HEK293T (cell line): ENCODE measurements around the gene RPA1.
"Not testable (repeated sequence)": the region's sequence is repeated elsewhere in the genome, so short reads cannot be mapped to it uniquely, and the experiment has no call there.

Experiments used
- CTCF ChIA-PET: fragments of 350-600 bp; formaldehyde crosslinking; extraction: SDS; loops from one replicate; lab custom pipeline; 2021; ENCODE audit warnings: antibody characterized with exemption, inconsistent platforms; lab: Yijun Ruan, JAX
- POLR2A ChIA-PET: fragments of 350-600 bp; formaldehyde crosslinking; extraction: SDS; loops from one replicate; lab custom pipeline; 2020; ENCODE audit warnings: antibody characterized with exemption, inconsistent platforms; lab: Yijun Ruan, JAX
- DNase-seq: peaks from one replicate; pipeline ENCODE4 v3.0.0; 2012; ENCODE audit warnings: mixed read lengths; ENCODE audit errors: extremely low spot score
- ARNT ChIP-seq: fragments of 450-650 bp; IDR thresholded peaks from 2 replicates; pipeline ENCODE4 v1.6.1; 2017; ENCODE audit warnings: mild to moderate bottlenecking
- BHLHE40 ChIP-seq: fragments of 450-650 bp; IDR thresholded peaks from 2 replicates; pipeline ENCODE4 v1.6.1; 2016; ENCODE audit warnings: mild to moderate bottlenecking, moderate library complexity, borderline replicate concordance
- CTBP1 ChIP-seq: fragments of 450-650 bp; IDR thresholded peaks from 2 replicates; pipeline ENCODE4 v1.6.1; 2016; ENCODE audit warnings: borderline replicate concordance
- ELF4 ChIP-seq: fragments of 450-650 bp; IDR thresholded peaks from 2 replicates; pipeline ENCODE4 v1.6.1; 2017; ENCODE audit warnings: antibody characterized with exemption
- FOXA1 ChIP-seq: fragments of 450-650 bp; IDR thresholded peaks from 2 replicates; pipeline ENCODE4 v1.6.1; 2016; ENCODE audit warnings: mild to moderate bottlenecking
- FOXK2 ChIP-seq: fragments of 450-650 bp; IDR thresholded peaks from 2 replicates; pipeline ENCODE4 v1.6.1; 2016; ENCODE audit warnings: mild to moderate bottlenecking
- FOXM1 ChIP-seq: fragments of 450-650 bp; IDR thresholded peaks from 2 replicates; pipeline ENCODE4 v1.6.1; 2017; ENCODE audit warnings: mild to moderate bottlenecking, borderline replicate concordance
- HDGF ChIP-seq: fragments of 450-650 bp; IDR thresholded peaks from 2 replicates; pipeline ENCODE4 v1.6.1; 2017; ENCODE audit warnings: antibody characterized with exemption, borderline replicate concordance
- L3MBTL2 ChIP-seq: fragments of 450-650 bp; conservative IDR thresholded peaks from 2 replicates; pipeline ENCODE4 v1.6.1; 2016; ENCODE audit warnings: mild to moderate bottlenecking
- LEF1 ChIP-seq: fragments of 450-650 bp; IDR thresholded peaks from 2 replicates; pipeline ENCODE4 v1.6.1; 2017; ENCODE audit warnings: mild to moderate bottlenecking, borderline replicate concordance
- NFRKB ChIP-seq: fragments of 450-650 bp; IDR thresholded peaks from 2 replicates; pipeline ENCODE4 v1.6.1; 2016; ENCODE audit warnings: mild to moderate bottlenecking, moderate library complexity
- PKNOX1 ChIP-seq: fragments of 450-650 bp; IDR thresholded peaks from 2 replicates; pipeline ENCODE4 v1.6.1; 2016
- SP1 ChIP-seq: fragments of 450-650 bp; IDR thresholded peaks from 2 replicates; pipeline ENCODE4 v1.6.1; 2017
- SUZ12 ChIP-seq: fragments of 450-650 bp; IDR thresholded peaks from 2 replicates; pipeline ENCODE4 v1.6.1; 2016; ENCODE audit warnings: mild to moderate bottlenecking
- TARDBP ChIP-seq: fragments of 450-650 bp; IDR thresholded peaks from 2 replicates; pipeline ENCODE4 v1.6.1; 2016
- ZNF384 ChIP-seq: fragments of 450-650 bp; IDR thresholded peaks from 2 replicates; pipeline ENCODE4 v1.6.1; 2016

The RPA1 gene

DNA sequence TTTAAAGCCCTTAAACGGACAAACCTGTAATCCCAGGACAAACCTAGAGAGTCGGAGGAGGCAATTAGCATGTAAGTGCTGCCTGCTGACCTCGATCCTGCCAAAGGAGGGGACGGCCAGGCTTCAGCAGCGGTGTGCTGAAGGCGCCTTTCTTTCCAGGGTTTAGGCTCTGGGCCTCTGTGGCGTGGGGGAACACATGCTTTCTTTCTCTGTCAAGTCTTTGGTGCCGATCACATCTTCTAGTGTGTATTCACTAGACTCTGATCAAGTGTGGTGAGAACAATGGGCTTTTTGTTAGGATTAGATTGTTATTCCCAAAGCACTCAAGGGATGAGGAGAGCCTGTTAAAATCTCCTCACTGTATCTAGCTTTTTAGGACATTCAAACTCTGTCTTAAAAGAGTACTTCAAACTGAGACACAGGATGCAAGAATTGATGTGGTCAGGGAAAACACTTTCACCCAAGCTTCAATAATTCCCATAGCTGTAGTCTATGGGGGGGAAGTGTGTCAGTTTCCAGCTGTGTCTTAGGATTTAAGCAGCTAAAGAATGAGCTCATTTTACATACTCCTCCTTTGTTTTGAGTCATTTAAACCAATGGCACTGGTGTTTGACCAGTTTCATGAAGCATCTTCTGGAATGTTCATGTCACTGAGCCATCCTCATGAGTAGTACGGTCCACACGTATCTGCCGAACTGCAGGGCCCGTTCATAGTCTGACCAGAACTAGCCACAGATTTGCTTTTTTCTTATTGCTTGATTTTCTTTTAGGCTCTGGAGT, 51.2 kb downstream of the RPA1 start:
- ChIA-PET POLR2A (no interaction called here), CTCF (interaction anchor here (0.5 to 1.2 kb wide), 2 partner anchors 16 to 48 kb away, joined by 4 to 7 read pairs; no protein-coding TSS in a partner anchor)
- TF ChIP-seq FOXK2 (no peak), L3MBTL2 (no peak), NFRKB (no peak), ARNT (no peak), SP1 (no peak), ELF4 (no peak), LEF1 (no peak), FOXA1 (no peak)
- no peak for DNase-seq

- ChIA-PET CTCF (no interaction called here), POLR2A (no interaction called here)
- peak; percentile 51 for DNase-seq
- TF ChIP-seq FOXK2 (no peak), HDGF (no peak), ARNT (no peak), LEF1 (no peak), SUZ12 (no peak), FOXA1 (no peak)
Observed at GRCh38 chr17:1882836-1883235, 53.0 kb downstream of the RPA1 start.

DNA sequence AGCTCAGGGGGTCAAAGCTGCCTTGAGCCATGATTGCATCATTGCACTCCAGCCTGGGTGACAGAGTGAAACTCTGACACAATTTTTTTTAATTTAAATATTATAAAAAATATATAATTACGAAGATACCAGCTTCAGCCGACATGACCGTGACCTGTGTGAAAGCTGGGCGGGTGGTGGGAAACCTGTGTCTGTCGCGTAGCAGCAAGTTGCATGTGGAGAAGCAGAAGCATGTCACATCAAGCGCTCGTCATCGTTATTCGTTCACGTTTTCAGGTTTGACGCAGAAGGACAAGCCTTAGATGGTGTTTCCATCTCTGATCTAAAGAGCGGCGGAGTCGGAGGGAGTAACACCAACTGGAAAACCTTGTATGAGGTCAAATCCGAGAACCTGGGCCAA, 53.7 kb downstream of the RPA1 start:
- ChIA-PET POLR2A (no interaction called here), CTCF (interaction anchor here (1.1 kb wide), 1 partner anchor 92 kb away, joined by 3 read pairs; no protein-coding TSS in a partner anchor)
- no peak for DNase-seq
- no peak for TF ChIP-seq SP1
- no peak for TF ChIP-seq ELF4
- TF ChIP-seq HDGF = no peak
- TF ChIP-seq CTBP1 = no peak
- no peak for TF ChIP-seq PKNOX1
- TF ChIP-seq ZNF384 = no peak
- no peak for TF ChIP-seq ARNT
- no peak for TF ChIP-seq FOXA1
- TF ChIP-seq TARDBP = no peak
- no peak for TF ChIP-seq FOXM1
- TF ChIP-seq FOXK2 = no peak
- no peak for TF ChIP-seq LEF1
- TF ChIP-seq NFRKB = no peak
- no peak for TF ChIP-seq BHLHE40
- no peak for TF ChIP-seq L3MBTL2

GRCh38 chr17:1888741-1889140, 58.9 kb downstream of the RPA1 start:
- CTCF ChIA-PET = interaction anchor here (0.6 kb wide), 1 partner anchor 189 kb away, joined by 3 read pairs; no protein-coding TSS in a partner anchor
- TF ChIP-seq SUZ12 = no peak
- no peak for TF ChIP-seq ARNT
- POLR2A ChIA-PET = no interaction called here
- no peak for DNase-seq

GRCh38 chr17:1890758-1891450, 61.1 kb downstream of the RPA1 start:
- DNase-seq = no peak
- TF ChIP-seq SUZ12 = no peak
- TF ChIP-seq L3MBTL2 = no peak
- TF ChIP-seq ZNF384 = no peak
- TF ChIP-seq HDGF = no peak
- no peak for TF ChIP-seq SP1
- no peak for TF ChIP-seq FOXM1
- TF ChIP-seq FOXA1 = no peak
- no peak for TF ChIP-seq FOXK2
- no peak for TF ChIP-seq TARDBP
- no peak for TF ChIP-seq ELF4
- TF ChIP-seq CTBP1 = no peak
- TF ChIP-seq ARNT = no peak
- TF ChIP-seq LEF1 = no peak
- CTCF ChIA-PET = no interaction called here
- POLR2A ChIA-PET = no interaction called here

DNA sequence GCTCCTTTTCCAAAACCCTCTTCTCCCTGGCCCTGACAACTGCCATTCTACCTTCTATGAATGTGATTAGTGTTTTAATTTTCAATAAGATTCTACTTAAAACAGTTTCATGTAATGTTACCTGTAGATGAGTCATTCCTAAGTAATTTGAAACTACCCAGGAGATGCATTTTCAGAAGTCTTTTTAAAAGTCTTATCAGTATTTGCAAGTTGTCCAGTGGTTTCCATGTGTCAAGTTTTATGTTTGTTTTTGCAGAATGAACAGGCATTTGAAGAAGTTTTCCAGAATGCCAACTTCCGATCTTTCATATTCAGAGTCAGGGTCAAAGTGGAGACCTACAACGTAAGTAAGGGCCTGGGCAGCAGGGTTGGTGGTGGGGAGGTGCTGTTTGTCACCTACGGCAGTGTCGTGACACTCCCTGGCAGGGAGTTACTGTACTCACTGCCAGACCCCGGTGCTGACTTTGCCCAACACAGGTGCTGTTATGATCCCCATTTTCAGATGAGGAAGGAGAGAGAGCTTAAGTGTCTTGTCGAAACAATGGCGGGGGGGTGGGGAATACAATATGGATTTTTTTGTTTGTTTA, 65.0 kb downstream of the RPA1 start:
- no peak for TF ChIP-seq FOXM1
- TF ChIP-seq BHLHE40 = no peak
- POLR2A ChIA-PET = no interaction called here
- CTCF ChIA-PET = no interaction called here
- no peak for DNase-seq

DNA sequence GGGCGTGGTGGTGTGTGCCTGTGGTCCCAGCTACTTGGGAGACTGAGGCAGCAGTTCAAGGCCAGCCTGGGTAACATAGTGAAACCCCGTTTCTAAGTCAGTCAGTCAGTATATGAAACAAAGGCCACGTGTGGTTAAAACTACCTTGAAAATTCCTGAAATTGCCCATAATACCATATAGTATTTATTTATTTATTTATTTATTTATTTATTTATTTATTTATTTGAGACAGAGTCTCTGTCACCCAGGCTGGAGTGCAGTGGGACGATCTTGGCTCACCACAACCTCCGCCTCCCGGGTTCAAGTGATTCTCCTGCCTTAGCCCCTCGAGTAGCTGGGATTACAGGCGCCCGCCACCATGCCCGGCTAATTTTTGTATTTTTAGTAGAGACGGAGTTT, 65.7 kb downstream of the RPA1 start:
- POLR2A ChIA-PET, DNase-seq, CTCF ChIA-PET: not testable (repeated sequence)
